Embryonic facial prominence (tissue), 1 donor: Measurements from ENCODE around the gene RBM14.
"Not testable (repeated sequence)": the region's sequence is repeated elsewhere in the genome, so short reads cannot be mapped to it uniquely, and the experiment has no call there.

Experiments
- DNase-seq: peaks from one replicate; pipeline ENCODE4 v3.0.0-alpha.2; 2016; ENCODE audit errors: extremely low spot score

Gene RBM14

GRCh38 chr11:66600219-66600618 lies 16.2 kb upstream of the RBM14 start:
- no peak for DNase-seq

- no peak for DNase-seq
These were observed 15.7 kb upstream of the RBM14 start for GRCh38 chr11:66600631-66601233.

GRCh38 chr11:66603072-66603471 lies 13.4 kb upstream of the RBM14 start:
- DNase-seq = no peak

- DNase-seq = no peak
These were observed 12.3 kb upstream of the RBM14 start for GRCh38 chr11:66604155-66604554.

- not testable (repeated sequence) for DNase-seq
These were observed 9.8 kb upstream of the RBM14 start for GRCh38 chr11:66606608-66607007.

- no peak for DNase-seq
These were observed 9.2 kb upstream of the RBM14 start for GRCh38 chr11:66607126-66607834.

- DNase-seq = no peak
These were observed 6.5 kb upstream of the RBM14 start for GRCh38 chr11:66609721-66610617.

GRCh38 chr11:66612458-66612857 lies 4.0 kb upstream of the RBM14 start:
- no peak for DNase-seq

GRCh38 chr11:66614073-66614472 lies 2.4 kb upstream of the RBM14 start:
- DNase-seq = no peak

- no peak for DNase-seq
These were observed 865 bp downstream of the RBM14 start for GRCh38 chr11:66617155-66617834.

GRCh38 chr11:66619080-66619554 lies 2.7 kb downstream of the RBM14 start:
- DNase-seq = no peak

GRCh38 chr11:66624450-66624849 lies 8.0 kb downstream of the RBM14 start:
- DNase-seq = no peak

- DNase-seq = no peak
These were observed 8.8 kb downstream of the RBM14 start for GRCh38 chr11:66625041-66625751.

GRCh38 chr11:66625752-66626149 lies 9.3 kb downstream of the RBM14 start:
- no peak for DNase-seq

GRCh38 chr11:66626382-66626781 lies 10.0 kb downstream of the RBM14 start:
- no peak for DNase-seq

- DNase-seq = no peak
These were observed 10.5 kb downstream of the RBM14 start for GRCh38 chr11:66626926-66627325.

GRCh38 chr11:66628061-66628603 lies 11.7 kb downstream of the RBM14 start:
- DNase-seq = no peak

- DNase-seq = no peak
These were observed 12.9 kb downstream of the RBM14 start for GRCh38 chr11:66629356-66629755.

- no peak for DNase-seq
These were observed 15.5 kb downstream of the RBM14 start for GRCh38 chr11:66631883-66632282.

- no peak for DNase-seq
These were observed 16.5 kb downstream of the RBM14 start for GRCh38 chr11:66632952-66633351.

- no peak for DNase-seq
These were observed 20.0 kb downstream of the RBM14 start for GRCh38 chr11:66636411-66636810.
